K562 (cell line): Measurements from ENCODE around the gene ACTRT3. TPM values are rescaled to one million over a fixed set of nuclear protein-coding genes. Genes with fewer than 3 reads are reported as not detected.

ENCODE experiments used
- ATAC-seq: fragments of 200-7000 bp; cut with Tn5 transposase; 3 replicates; pipeline ENCODE4 v1.9.1; 2020; ENCODE audit warnings: moderate library complexity
- BruUV-seq: library from RNA; stranded (reverse); fragments of 400-500 nt; replicated peaks from 2 replicates; lab custom pipeline; 2021; lab: Mats Ljungman, UMichigan
- CTCF ChIA-PET: fragments of 300-600 bp; formaldehyde crosslinking; extraction: SDS; loops from one replicate; lab custom pipeline; 2021; ENCODE audit warnings: low intra/inter-chr PET ratio; lab: Yijun Ruan, JAX
- POLR2A ChIA-PET: fragments of 300-600, 350-650 bp; sonication (Branson Sonifier 250); formaldehyde crosslinking; extraction: SDS; loops from one replicate; lab custom pipeline; 2021; ENCODE audit warnings: antibody characterized with exemption, inconsistent platforms; lab: Yijun Ruan, JAX
- DNase-seq, 4 experiments: peaks; one replicate each; pipeline versions ENCODE4 v3.0.0 to v3.0.0-alpha.2; 2011 to 2018; ENCODE audit warnings: low spot score in 3 of 4, mixed read lengths in 3 of 4; ENCODE audit errors: extremely low read depth in 1 of 4
- FAIRE-seq: peaks from 2 replicates; lab custom pipeline; 2011; peaks lifted over from hg19 to GRCh38; lab: Jason Lieb, UNC
- H2AFZ ChIP-seq: 2 replicates; pipeline ENCODE4 v1.6.0; 2011; ENCODE audit warnings: low read depth, low read length, control low read depth, inconsistent platforms
- H3K27ac ChIP-seq: fragments of 200-600 bp; 3 replicates; pipeline ENCODE4 v1.8.0; 2011; ENCODE audit warnings: low read depth, mild to moderate bottlenecking, control low read depth, inconsistent platforms, low read length, moderate library complexity, mixed read lengths; ENCODE audit errors: extremely low read depth
- H3K27me3 ChIP-seq, 2 experiments: fragments of 300-600 bp in 1 of 2; 2 replicates in 1 of 2; 3 replicates in 1 of 2; pipeline versions ENCODE4 v1.6.0 to v1.8.0; 2011; ENCODE audit warnings: inconsistent platforms in 2 of 2, low read length in 2 of 2, mild to moderate bottlenecking in 1 of 2, mixed read lengths in 1 of 2, moderate library complexity in 1 of 2; ENCODE audit not compliant: control insufficient read depth in 2 of 2, insufficient read depth in 2 of 2
- H3K36me3 ChIP-seq: fragments of 300-600 bp; 3 replicates; pipeline ENCODE4 v1.8.0; 2011; ENCODE audit warnings: mild to moderate bottlenecking, low read length, inconsistent platforms; ENCODE audit not compliant: control insufficient read depth, insufficient read depth
- H3K4me1 ChIP-seq, 2 experiments: fragments of 200-600 bp in 1 of 2; replicated peaks in 1 of 2; 2 replicates in 1 of 2; 3 replicates in 1 of 2; pipeline versions ENCODE4 v1.5.1 to v1.8.0; 2011; ENCODE audit warnings: inconsistent platforms in 2 of 2, low read length in 2 of 2, mild to moderate bottlenecking in 1 of 2, mixed read lengths in 1 of 2, moderate library complexity in 1 of 2; ENCODE audit not compliant: control insufficient read depth in 2 of 2, insufficient read depth in 2 of 2
- H3K4me2 ChIP-seq: 2 replicates; pipeline ENCODE4 v1.6.1; 2011; ENCODE audit warnings: low read length, control low read depth, inconsistent platforms, mixed read lengths; ENCODE audit not compliant: insufficient read depth
- H3K4me3 ChIP-seq: fragments of 200-600 bp; sonication (generic), shearing (Covaris generic); 2 replicates; pipeline ENCODE4 v1.5.1; 2016; ENCODE audit warnings: control low read depth, inconsistent platforms
- H3K79me2 ChIP-seq: fragments of 200-600 bp; 3 replicates; pipeline ENCODE4 v1.8.0; 2011; ENCODE audit warnings: low read length, inconsistent platforms; ENCODE audit not compliant: control insufficient read depth, insufficient read depth
- H3K9ac ChIP-seq, 2 experiments: 2 replicates each; pipeline versions ENCODE4 v1.6.0 to v1.6.1; 2011; ENCODE audit warnings: low read depth in 2 of 2, low read length in 2 of 2, control low read depth in 1 of 2, inconsistent platforms in 1 of 2, mild to moderate bottlenecking in 1 of 2, mixed read lengths in 1 of 2; ENCODE audit not compliant: insufficient read depth in 1 of 2
- H3K9me1 ChIP-seq: one replicate; pipeline ENCODE4 v1.6.0; 2011; ENCODE audit warnings: inconsistent platforms, mild to moderate bottlenecking, low read length, moderate library complexity; ENCODE audit not compliant: control insufficient read depth, insufficient read depth
- H3K9me3 ChIP-seq: replicated peaks from 2 replicates; pipeline ENCODE4 v1.5.1; 2011; ENCODE audit warnings: low read depth, low read length, inconsistent platforms; ENCODE audit not compliant: control insufficient read depth, insufficient read depth
- H4K20me1 ChIP-seq: replicated peaks from 2 replicates; pipeline ENCODE4 v1.6.1; 2011; ENCODE audit warnings: low read length, inconsistent platforms, mixed read lengths; ENCODE audit not compliant: control insufficient read depth, insufficient read depth
- CBX3 ChIP-seq, 2 experiments: IDR thresholded peaks; 1 replicate in 1 of 2; 2 replicates in 1 of 2; pipeline ENCODE4 v1.6.1; 2012; ENCODE audit warnings: inconsistent platforms in 2 of 2, low read length in 2 of 2, borderline replicate concordance in 1 of 2, control low read depth in 1 of 2
- CBX5 ChIP-seq: IDR thresholded peaks from 2 replicates; pipeline ENCODE4 v1.6.1; 2014; ENCODE audit warnings: low read depth, borderline replicate concordance
- TBP ChIP-seq: optimal IDR thresholded peaks from 2 replicates; pipeline ENCODE3; 2011; ENCODE audit warnings: low read depth, low read length, improper control_type of control experiment
- TRIM24 ChIP-seq, 2 experiments: fragments of 450-650 bp; IDR thresholded peaks; 2 replicates each; pipeline ENCODE4 v1.6.1; 2016
- TSC22D4 ChIP-seq: fragments of 450-650 bp; IDR thresholded peaks from 2 replicates; pipeline ENCODE4 v1.6.1; 2016; ENCODE audit warnings: missing genetic modification characterization, missing biosample characterization, control low read depth
- XRCC3 ChIP-seq: fragments of 450-650 bp; IDR thresholded peaks from 2 replicates; pipeline ENCODE4 v1.6.1; 2017; ENCODE audit warnings: mild to moderate bottlenecking, moderate library complexity
- ZSCAN29 ChIP-seq: fragments of 450-650 bp; IDR thresholded peaks from 2 replicates; pipeline ENCODE4 v1.6.1; 2017
- WGBS: fragments of 100-300 bp; shearing (Covaris generic); methylation state at CpG from one replicate; pipeline ENCODE4 v1.1.6; 2016; ENCODE audit warnings: low coverage, mixed read lengths; ENCODE audit not compliant: insufficient coverage; ENCODE audit errors: missing lambda C conversion rate; 5-methylcytosine and 5-hydroxymethylcytosine counted together
- in situ Hi-C: fragments of 300-500 bp; cut with MboI; formaldehyde crosslinking; loops from 4 replicates; pipeline ENCODE4 v1.15.0; 2018; ENCODE audit warnings: inconsistent platforms, mixed read lengths
- intact Hi-C: fragments of 100-400 bp; cut with micrococcal nuclease; formaldehyde crosslinking; loops from 2 replicates; pipeline ENCODE4 v1.14.2; 2022
- polyA plus RNA-seq, 8 experiments: library from polyadenylated mRNA; depleted of rRNA in 4 of 8; stranded (reverse) in 5 of 8; unstranded in 3 of 8; fragments of >200 nt; fragmentation: Nextera tagmentation in 2 of 8; fragmentation: Illumina TruSeq in 1 of 8; extraction: Ambion mirVana in 2 of 8; extraction: Trizol in 1 of 8; gene quantifications; 2 replicates each; pipeline versions ENCODE4 v1.2.1 to v1.2.3, GENCODE V29; 2011 to 2014; ENCODE audit warnings: inconsistent platforms in 1 of 8, missing spikeins in 1 of 8
- total RNA-seq, 7 experiments: library from RNA; depleted of rRNA in 6 of 7; stranded (reverse); fragments of >200 nt in 6 of 7; fragmentation: Illumina TruSeq in 2 of 7; extraction: Trizol in 2 of 7; gene quantifications; 2 replicates each; pipeline versions ENCODE4 v1.2.1 to v1.2.3, GENCODE V29; 2011 to 2021; ENCODE audit warnings: low replicate concordance in 1 of 7
- TF ChIP-seq, protein P1 (sequence below): fragments of 450-650 bp; IDR thresholded peaks from 2 replicates; pipeline ENCODE4 v1.6.1; 2016
- TF ChIP-seq, protein P2 (sequence below): fragments of 200-800 bp; sonication (Bioruptor generic); IDR thresholded peaks from 2 replicates; pipeline ENCODE4 v1.6.1; 2017; ENCODE audit warnings: missing genetic modification characterization, missing compliant biosample characterization
- TF ChIP-seq, protein P3 (sequence below): fragments of 450-650 bp; IDR thresholded peaks from 2 replicates; pipeline ENCODE4 v1.6.1; 2018; ENCODE audit warnings: mild to moderate bottlenecking, low read depth; ENCODE audit not compliant: partially characterized antibody
- TF ChIP-seq, protein P4 (sequence below): fragments of 250-450 bp; sonication (Bioruptor Pico); IDR thresholded peaks from 2 replicates; pipeline ENCODE4 v1.8.0; 2022; ENCODE audit warnings: moderate library complexity, mild to moderate bottlenecking, inconsistent platforms

ACTRT3 gene
- total and polyA plus RNA-seq, 9 of the 15 experiments (the other 6 are each of a cell fraction or from before 2014, with no cell fraction given): 0.06 to 0.11 (median 0.07) TPM; not detected in 5

DNA sequence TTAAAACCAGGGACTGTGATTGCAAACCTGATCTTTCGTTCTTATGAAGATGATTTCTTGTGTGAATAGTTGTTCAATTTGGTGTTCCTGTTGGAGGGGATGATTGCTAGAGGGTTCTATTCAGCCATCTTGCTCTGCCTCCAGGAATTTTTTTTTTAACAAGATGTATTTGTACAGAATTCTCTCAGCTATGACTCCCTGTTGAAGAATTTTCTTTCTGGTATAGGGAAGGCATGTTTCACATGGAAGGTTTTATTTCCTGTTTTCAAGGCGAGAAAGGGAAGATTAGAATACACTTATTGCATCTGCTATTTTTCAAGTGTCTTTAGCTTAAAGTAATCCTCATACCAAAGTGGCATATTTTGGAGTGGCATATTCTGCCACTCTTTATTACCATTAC, 49.0 kb upstream of the ACTRT3 start (continued):
- TF ChIP-seq TBP: no peak
- TF ChIP-seq, all 486 proteins: peak for 0

DNA sequence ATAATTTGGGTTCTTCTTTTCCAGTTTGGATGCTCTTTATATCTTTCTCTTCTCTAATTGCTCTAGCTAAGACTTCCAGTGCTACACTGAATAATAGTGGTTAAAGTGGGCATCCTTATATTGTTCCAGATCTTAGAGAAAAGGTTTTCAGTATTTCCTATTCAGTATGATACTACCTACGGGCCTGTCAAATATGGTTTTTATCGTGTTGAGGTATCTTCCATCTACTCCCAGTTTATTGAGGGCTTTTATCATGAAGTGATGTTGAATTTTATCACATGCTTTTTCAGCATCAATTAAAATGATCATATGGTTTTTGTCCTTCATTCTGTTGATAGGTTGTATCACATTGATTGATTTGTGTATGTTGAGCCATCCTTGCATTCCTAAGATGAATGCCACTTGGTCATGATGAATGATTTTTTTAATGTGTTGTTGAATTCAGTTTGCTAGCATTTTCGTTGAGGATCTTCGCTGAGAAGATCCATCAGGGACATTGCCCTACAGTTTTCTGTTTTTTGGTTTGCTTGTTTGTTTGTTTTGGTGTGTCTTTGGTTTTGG, 46.3 kb upstream of the ACTRT3 start:
- ATAC-seq (no peak), FAIRE-seq (no peak), DNase-seq (no peak)
- CTCF ChIA-PET: no interaction called here
- 13% methylated on average over 4 of the region's 4 CpGs for whole genome bisulfite sequencing
- in situ Hi-C loops: no loop called here
- Histone ChIP-seq H3K36me3 (no peaks in the 10 kb centered on the region), H3K27ac (no peak overlapping the region), H3K4me2 (no peak overlapping the region), H3K4me1 (no peaks in the 10 kb centered on the region; a peak in 1 of 5 replicates), H4K20me1 (no peaks in the 10 kb centered on the region), H3K79me2 (no peaks in the 10 kb centered on the region), H3K4me3 (no peak overlapping the region), H3K27me3 (peaks cover 0 to 4% of the 10 kb centered on the region in 2 experiments; a peak in 1 of 5 replicates), H3K9ac (no peak overlapping the region), H2AFZ (no peak overlapping the region), H3K9me3 (peaks cover 3% of the 10 kb centered on the region), H3K9me1 (no peaks in the 10 kb centered on the region)
- POLR2A ChIA-PET: interaction anchor here (0.6 kb wide), 1 partner anchor 909 kb away, joined by 3 read pairs; no protein-coding TSS in a partner anchor
- BruUV-seq: no TSS peak
- intact Hi-C loops: no loop called here
- TF ChIP-seq TRIM24 (IDR thresholded peaks at IDR 0.05) (peak; percentile 44 to 57; a peak in 3 of 4 replicates), TSC22D4 (tag) (no peak), ZSCAN29 (no peak), CBX5 (peak; percentile 60; the same call in 1 of the 2 replicates), CBX3 (IDR thresholded peaks at IDR 0.05; ENCODE audit: borderline replicate concordance in 1 of 2, low read length in 2 of 2) (peak in 1 of 2 experiments; percentile 79; a peak in 1 of 3 replicates), XRCC3 (peak; percentile 36; the same call in 1 of the 2 replicates)
- TF ChIP-seq, protein P1, sequence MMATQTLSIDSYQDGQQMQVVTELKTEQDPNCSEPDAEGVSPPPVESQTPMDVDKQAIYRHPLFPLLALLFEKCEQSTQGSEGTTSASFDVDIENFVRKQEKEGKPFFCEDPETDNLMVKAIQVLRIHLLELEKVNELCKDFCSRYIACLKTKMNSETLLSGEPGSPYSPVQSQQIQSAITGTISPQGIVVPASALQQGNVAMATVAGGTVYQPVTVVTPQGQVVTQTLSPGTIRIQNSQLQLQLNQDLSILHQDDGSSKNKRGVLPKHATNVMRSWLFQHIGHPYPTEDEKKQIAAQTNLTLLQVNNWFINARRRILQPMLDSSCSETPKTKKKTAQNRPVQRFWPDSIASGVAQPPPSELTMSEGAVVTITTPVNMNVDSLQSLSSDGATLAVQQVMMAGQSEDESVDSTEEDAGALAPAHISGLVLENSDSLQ: peak; percentile 57
- TF ChIP-seq, protein P2, sequence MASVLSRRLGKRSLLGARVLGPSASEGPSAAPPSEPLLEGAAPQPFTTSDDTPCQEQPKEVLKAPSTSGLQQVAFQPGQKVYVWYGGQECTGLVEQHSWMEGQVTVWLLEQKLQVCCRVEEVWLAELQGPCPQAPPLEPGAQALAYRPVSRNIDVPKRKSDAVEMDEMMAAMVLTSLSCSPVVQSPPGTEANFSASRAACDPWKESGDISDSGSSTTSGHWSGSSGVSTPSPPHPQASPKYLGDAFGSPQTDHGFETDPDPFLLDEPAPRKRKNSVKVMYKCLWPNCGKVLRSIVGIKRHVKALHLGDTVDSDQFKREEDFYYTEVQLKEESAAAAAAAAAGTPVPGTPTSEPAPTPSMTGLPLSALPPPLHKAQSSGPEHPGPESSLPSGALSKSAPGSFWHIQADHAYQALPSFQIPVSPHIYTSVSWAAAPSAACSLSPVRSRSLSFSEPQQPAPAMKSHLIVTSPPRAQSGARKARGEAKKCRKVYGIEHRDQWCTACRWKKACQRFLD (CRISPR knock-in tag): no peak
- TF ChIP-seq, protein P3, sequence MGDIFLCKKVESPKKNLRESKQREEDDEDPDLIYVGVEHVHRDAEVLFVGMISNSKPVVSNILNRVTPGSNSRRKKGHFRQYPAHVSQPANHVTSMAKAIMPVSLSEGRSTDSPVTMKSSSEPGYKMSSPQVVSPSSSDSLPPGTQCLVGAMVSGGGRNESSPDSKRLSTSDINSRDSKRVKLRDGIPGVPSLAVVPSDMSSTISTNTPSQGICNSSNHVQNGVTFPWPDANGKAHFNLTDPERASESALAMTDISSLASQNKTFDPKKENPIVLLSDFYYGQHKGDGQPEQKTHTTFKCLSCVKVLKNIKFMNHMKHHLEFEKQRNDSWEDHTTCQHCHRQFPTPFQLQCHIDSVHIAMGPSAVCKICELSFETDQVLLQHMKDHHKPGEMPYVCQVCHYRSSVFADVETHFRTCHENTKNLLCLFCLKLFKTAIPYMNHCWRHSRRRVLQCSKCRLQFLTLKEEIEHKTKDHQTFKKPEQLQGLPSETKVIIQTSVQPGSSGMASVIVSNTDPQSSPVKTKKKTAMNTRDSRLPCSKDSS: peak; percentile 78
- TF ChIP-seq, protein P4, sequence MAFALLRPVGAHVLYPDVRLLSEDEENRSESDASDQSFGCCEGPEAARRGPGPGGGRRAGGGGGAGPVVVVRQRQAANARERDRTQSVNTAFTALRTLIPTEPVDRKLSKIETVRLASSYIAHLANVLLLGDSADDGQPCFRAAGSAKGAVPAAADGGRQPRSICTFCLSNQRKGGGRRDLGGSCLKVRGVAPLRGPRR (CRISPR knock-in tag): no peak
